Endothelial cell of umbilical vein (primary cell): ENCODE measurements around the gene RGS9.

ENCODE experiments used
- GATA2 ChIP-seq: IDR thresholded peaks from 2 replicates; pipeline ENCODE4 v1.7.0; 2011; ENCODE audit warnings: low read depth, mild to moderate bottlenecking, moderate library complexity, mixed read lengths, low read length; ENCODE audit not compliant: insufficient read length, insufficient read depth
- JUN ChIP-seq: IDR thresholded peaks from 2 replicates; pipeline ENCODE4 v1.6.1; 2011; ENCODE audit warnings: borderline replicate concordance, low read depth; ENCODE audit not compliant: insufficient read length, insufficient read depth
- POLR2A ChIP-seq: IDR thresholded peaks from 2 replicates; pipeline ENCODE4 v1.6.1; 2012; ENCODE audit warnings: low read depth, mild to moderate bottlenecking, control low read depth, low read length
- POLR2AphosphoS5 ChIP-seq: IDR thresholded peaks from 2 replicates; pipeline ENCODE4 v1.6.1; 2012; ENCODE audit warnings: low read depth, mild to moderate bottlenecking, control low read depth, low read length, moderate library complexity; ENCODE audit not compliant: insufficient read depth
- TF ChIP-seq, protein P1 (sequence below), 2 donors: IDR thresholded peaks; 1 replicate in 1 of 2; 2 replicates in 1 of 2; pipeline ENCODE4 v1.5.1; 2011; ENCODE audit warnings: low read length in 2 of 2, mild to moderate bottlenecking in 2 of 2, moderate library complexity in 2 of 2, control low read depth in 1 of 2, inconsistent platforms in 1 of 2, low read depth in 1 of 2; ENCODE audit not compliant: insufficient read depth in 1 of 2; ENCODE audit errors: extremely low read depth in 1 of 2
- TF ChIP-seq, protein P2 (sequence below): IDR thresholded peaks from 2 replicates; pipeline ENCODE4 v1.6.1; 2011; ENCODE audit not compliant: insufficient read depth, insufficient read length

DNA sequence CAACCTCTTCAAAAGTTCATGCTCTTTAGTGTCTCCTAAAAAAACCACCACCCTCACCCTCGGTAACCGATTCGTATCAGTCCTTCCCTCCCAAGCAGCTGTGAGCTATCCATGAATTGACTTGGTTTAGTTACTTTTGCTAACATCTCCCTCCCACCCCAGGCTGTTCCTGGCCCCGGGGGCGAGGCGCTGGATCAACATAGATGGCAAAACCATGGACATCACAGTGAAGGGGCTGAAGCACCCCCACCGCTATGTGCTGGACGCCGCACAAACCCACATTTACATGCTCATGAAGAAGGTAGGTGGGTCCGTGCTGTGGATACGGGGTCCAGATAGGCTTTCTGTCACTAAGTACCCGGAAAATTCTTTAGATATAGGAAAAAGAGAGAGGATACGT lies 66.8 kb downstream of the RGS9 start:
- TF ChIP-seq, protein P1, sequence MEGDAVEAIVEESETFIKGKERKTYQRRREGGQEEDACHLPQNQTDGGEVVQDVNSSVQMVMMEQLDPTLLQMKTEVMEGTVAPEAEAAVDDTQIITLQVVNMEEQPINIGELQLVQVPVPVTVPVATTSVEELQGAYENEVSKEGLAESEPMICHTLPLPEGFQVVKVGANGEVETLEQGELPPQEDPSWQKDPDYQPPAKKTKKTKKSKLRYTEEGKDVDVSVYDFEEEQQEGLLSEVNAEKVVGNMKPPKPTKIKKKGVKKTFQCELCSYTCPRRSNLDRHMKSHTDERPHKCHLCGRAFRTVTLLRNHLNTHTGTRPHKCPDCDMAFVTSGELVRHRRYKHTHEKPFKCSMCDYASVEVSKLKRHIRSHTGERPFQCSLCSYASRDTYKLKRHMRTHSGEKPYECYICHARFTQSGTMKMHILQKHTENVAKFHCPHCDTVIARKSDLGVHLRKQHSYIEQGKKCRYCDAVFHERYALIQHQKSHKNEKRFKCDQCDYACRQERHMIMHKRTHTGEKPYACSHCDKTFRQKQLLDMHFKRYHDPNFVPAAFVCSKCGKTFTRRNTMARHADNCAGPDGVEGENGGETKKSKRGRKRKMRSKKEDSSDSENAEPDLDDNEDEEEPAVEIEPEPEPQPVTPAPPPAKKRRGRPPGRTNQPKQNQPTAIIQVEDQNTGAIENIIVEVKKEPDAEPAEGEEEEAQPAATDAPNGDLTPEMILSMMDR (IDR thresholded peaks at IDR 0.05; ENCODE audit: extremely low read depth in 1 of 2, insufficient read depth in 1 of 2, low read depth in 1 of 2, low read length in 2 of 2): no peak
- TF ChIP-seq POLR2AphosphoS5 (no peak), POLR2A (no peak), JUN (no peak), GATA2 (no peak)
- TF ChIP-seq, protein P2, sequence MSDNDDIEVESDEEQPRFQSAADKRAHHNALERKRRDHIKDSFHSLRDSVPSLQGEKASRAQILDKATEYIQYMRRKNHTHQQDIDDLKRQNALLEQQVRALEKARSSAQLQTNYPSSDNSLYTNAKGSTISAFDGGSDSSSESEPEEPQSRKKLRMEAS: no peak
